Raji (cell line): ENCODE measurements around the gene EXD3.

Experiments
- POLR2A ChIP-seq: IDR thresholded peaks from 2 replicates; pipeline ENCODE4 v1.6.1; 2011; ENCODE audit warnings: low read depth, low read length, control low read depth; ENCODE audit not compliant: insufficient read depth

EXD3 gene

DNA sequence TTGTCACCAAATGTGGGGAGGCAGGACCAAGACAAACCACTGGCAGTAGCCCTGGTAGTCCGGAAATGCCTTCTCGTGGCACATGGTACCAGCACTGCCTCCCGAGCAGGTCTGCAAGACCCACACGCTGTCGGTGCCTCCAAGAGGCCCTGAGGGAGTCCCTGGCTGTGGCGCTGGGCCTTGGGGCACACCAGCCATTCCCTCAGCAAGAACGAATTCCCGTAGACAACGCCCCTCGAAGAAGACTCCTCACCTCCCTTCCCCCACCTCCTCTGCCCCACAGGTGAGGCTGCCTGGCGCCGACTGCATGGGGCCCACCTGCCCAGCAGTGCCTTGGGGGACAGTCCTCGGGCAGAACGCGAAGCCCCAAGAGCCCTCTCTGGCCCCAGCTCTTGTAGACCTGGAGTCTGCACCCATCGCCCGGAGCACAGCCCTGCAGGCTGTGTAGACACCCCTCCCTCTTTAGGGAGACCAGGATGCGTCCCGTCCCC, 56.0 kb downstream of the EXD3 start:
- TF ChIP-seq POLR2A = no peak

DNA sequence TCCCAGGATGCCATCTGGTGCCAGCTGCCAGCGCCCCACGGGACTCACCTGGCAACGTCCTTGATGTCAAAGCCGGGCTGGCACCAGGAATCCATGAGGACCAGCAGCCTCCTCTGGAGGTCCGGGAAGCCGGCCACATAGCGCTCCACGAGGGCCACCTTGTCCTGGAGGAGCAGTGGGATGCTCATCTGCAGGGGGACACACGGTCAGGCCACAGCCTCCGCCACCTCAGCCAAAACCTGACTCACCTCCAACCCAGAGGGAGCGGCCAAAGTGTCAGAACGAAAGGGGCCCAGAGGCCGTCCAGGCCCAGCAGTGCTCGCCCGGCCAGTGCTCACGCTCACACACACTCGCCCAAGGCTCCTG, 56.5 kb downstream of the EXD3 start:
- TF ChIP-seq POLR2A = no peak

DNA sequence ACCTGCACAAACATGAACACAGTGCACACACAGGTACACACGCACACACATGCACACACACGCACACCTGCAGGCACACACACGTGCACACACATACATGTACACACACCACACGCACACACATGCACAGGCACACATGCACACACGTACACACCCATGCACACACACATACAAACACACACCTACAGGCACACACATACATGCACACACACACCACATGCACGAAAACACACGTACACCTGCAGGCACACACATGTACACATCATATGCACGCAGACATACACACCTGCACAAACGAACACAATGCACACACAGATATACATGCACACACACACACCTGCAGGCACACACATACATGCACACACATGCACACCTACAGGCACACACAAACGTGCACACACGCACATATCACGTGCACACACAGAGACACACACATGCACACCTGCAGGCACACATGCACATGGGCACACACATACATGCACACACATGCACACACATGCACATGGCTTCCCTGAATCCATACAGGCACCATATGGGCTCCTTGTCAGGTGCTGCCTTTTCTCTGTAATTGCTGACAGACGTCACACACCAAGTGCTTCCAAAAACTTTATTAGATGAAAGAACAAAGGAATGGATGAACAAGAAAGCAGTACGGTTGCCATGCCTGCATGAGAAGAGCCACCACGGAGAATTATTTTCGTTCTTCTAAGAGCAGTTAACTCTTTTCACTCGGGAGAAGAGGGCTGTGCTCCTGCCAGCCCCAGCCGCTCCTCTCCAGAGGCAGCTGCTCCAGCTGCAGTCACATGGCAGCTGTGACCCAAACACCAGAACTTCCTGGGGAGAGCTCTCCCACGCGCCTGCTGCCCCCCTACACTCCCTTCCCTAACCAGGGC, 57.2 kb downstream of the EXD3 start:
- no peak for TF ChIP-seq POLR2A

DNA sequence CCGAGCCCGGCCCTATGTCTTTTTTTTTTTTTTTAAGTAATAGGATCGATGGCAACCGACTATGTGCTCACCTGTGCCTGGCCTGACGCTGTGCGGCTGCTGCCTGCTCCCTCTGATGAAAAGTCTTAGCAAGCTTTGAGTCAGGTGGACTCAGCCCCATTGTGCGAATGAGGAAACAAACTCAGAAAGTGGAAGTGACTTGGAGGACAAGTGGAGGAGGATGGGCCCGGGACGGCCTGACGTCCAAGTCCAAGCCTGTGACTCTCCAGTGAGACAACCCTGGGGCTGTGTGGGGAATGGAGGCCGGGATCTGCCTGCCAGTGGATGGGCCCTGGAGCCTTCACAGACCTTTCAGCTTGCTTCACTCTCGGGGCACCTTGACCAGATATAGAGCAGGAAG, 57.9 kb downstream of the EXD3 start:
- no peak for TF ChIP-seq POLR2A

DNA sequence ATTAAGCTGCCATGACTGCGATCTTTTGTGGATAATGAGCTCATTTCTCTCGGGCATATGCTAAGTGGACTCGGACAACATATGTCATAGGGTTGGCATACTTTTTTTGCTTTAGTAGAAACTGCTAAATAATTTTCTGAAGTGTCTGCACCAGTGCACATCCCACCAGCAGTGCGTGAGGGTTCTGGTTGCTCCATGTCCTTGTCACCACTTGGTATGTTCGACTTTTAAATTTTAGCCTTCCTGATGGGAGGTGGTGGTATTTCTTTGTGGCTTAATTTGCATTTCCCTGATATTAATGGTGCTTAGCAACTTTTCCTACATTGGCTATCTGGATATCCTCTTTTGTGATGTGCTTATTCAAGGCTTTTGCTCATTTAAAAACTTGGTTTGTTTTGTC, 63.1 kb downstream of the EXD3 start:
- TF ChIP-seq POLR2A = no peak

DNA sequence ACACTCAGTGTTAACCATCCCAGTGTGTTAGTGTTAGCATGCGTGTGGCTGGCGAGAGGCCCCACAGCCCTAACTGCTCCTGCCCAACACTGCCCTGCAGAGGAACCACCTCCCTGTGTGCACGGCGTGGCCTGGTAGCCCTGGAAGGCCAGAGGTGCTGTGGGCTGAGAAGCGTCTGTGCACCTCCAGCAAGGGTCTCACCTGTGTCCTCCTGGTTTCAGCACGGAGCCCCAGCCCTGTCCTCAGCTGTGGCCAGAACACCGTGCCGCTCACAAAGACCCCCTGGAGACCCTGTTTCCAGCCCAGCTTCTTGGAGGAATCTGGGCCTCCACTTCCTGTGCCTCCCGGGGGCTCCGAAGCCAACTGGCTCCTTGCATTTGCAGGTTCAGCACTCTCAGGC, 64.8 kb downstream of the EXD3 start:
- no peak for TF ChIP-seq POLR2A

DNA sequence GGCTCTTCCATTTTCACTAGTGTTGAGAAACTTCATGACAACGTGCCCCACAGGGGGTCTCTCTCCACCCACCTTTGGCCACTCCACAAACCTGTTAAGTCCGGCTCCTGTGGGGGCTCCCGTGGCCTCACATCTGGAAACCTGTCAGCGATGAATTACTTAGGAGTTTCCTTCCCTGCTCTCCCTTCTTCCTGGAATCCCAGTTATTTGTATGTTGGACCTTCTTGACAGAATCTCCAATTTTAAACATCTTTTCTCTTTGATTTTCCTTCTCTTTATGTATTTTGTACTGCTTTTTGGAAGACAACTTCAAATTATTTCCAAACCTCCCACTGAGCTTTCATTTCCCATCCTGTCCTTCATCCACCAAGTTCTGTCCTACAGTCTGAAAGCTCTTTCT, 65.8 kb downstream of the EXD3 start:
- no peak for TF ChIP-seq POLR2A

DNA sequence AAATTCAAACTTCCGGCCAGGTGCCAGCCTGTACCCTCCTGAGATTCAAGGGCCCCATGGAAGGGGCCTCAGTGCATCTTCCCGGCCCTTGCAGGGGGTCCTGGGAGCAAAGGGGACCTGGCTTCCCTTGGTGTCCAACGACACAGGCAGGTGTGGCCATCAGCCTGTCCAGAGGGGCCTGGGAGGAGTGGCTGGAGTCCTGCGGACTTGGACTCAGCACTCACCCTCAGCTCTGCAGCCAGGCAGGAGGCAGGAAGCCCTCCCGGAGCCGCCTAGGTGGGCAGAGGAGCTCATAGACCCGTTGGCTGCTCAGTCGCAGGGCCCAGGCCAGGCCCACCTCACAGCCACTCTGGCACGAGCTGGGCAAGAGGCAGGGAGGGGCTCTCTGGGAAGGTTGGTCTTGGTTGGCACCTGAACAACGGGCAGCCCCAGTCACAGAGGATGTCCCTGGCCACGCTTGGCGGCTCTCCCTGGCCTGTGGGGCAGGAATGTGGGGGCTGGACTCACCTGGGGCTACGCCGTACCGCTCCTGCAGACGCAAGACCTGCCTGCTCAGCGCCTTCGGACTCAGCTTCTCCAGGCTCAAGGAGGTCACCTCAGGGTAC, 67.1 kb downstream of the EXD3 start:
- no peak for TF ChIP-seq POLR2A

DNA sequence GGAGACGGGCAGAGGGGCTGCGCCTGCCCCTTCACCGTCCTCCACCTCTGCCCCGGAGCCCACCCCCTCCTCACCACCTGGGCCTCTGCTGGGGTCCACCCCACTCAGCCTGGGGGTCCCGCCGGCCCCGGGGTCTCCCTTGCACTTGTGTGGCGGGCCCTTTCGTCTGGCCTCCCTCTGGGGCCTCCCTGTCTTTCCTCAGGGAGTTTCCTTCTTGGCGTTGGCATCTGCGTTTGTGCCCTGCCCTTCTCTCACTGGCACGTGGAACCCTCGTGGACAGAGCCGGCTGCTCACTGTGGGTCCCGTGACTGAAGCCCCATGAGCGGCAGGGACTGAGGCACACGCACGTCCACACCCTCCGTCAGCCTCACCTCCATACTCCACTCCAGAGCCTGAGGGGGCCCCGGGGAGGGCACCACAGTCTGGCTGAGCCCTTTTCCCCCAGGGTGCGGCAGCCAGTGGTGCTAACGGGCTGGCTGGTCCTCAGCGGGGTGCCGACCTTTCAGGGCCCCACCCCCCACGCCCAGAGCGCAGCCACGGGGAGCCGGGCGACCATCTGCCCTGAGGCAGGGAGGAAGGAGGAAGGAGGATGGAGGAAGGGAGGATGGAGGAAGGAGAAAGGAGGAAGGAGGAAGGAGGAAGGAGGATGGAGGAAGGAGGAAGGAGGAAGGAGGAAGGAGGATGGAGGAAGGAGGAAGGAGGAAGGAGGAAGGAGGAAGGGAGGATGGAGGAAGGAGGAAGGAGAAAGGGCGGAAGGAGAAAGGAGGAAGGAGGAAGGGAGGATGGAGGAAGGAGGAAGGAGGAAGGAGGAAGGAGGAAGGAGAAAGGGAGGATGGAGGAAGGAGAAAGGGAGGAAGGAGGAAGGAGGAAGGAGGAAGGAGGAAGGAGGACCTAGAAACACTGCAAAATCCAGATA, 67.9 kb downstream of the EXD3 start:
- TF ChIP-seq POLR2A = no peak

DNA sequence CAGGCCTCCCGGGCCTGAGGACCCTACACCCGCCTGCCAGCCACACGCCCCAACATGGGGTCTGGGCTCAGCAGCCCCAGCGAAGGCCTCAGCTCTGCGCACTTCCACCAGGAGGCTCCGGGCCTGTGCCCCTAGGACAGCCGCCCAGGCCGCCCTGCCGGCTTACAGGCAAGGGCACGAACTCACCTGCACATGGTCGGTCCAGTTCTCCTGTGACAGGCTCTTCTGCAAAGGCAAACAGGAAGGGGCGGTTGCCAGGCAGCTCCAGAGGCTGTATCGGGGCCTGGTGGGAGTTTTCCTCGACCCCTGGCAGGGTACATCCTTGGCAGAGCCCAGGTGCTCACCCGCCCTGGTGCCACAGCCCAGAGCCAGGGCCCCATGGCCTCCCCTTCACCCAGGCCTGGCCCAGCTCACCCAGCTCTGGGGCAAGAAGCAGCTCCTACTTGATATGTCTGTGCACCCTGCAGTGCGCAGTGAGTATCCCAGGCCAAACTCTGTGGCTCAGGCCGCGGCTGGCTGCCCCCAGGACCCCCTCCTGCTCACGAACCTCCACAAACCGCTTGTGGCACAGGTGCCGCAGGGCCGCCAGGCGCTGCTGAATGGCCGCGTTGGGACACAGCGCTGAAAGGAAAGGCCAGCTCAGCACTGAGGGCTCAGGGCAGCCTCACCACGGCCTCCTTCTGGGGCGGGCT, 68.7 kb downstream of the EXD3 start:
- TF ChIP-seq POLR2A = no peak

DNA sequence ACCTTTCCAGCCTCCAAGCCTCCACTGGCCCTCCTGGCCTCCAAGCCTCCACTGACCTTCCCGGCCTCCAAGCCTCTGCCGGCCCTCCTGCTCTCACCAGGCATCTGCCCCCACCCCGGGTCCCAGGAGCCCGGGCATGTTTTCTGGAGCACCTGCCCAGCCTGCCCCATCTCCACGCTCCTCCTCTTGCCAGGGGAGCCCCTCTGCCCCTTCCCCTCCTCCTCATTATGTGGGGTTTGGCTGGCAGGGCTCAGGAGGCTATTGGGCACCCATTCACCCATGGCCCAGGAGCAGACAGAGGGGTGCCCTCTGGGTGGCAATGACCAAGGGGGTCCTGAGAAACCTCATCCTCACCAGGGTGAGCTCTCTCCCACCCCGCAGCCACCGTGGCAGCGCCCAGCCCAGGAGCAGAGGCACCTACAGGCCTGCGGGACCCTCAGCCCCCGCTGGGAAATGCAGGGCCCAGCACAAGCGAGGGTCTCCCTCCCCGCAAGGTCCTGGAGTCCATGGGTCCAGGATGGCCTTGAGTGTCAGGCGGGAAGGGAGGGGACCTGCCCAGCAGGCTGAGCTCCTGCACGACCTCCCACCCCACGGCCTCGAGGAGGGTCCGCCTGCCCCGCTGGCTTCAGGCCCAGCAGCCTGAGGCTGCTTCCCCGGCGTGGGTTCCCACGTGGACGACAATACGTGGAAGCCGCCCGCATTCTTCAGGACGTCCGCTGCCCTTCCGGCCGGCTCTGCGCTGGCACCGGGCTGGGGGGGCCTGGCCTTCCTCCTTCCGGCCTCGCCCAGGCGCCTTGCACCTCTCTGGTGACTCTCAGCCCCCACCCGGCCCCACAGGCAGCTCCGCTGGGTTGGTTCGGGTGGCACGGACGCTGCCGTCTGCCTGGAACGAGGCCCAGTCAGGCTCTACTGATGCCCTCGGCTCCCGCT, 69.5 kb downstream of the EXD3 start:
- TF ChIP-seq POLR2A = no peak

DNA sequence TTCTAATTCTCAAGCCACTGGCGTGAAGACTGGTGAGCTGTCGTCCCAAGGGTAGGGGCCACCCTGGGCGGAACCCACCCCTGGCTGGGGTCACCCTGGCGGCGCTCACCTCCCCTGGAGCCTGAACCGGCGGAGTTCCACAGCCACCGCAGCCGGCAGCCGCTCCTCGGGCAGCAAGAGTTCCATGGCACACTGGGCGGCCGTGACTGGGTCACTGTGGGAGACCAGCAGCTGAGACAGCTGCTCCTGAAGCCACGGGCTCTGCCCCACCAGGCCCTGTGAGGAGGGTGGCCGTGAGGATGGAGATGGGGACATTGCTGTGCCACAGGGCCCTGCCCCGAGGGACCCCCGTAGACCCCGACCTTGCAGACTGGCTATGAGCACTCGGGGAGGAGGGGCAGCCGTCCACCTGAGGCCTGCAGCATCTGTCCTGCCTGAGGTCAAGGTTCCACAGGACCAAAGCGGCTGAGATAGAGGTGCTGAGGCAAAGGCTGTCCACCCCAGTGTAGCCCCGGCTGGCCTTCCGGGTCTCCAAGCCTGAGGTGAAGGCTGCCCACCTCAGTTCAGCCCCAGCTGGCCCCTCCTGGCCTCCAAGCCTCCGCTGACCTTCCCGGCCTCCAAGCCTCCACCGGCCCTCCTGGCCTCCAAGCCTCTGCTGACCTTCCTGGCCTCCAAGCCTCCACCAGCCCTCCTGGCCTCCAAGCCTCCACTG, 70.3 kb downstream of the EXD3 start:
- TF ChIP-seq POLR2A = no peak

DNA sequence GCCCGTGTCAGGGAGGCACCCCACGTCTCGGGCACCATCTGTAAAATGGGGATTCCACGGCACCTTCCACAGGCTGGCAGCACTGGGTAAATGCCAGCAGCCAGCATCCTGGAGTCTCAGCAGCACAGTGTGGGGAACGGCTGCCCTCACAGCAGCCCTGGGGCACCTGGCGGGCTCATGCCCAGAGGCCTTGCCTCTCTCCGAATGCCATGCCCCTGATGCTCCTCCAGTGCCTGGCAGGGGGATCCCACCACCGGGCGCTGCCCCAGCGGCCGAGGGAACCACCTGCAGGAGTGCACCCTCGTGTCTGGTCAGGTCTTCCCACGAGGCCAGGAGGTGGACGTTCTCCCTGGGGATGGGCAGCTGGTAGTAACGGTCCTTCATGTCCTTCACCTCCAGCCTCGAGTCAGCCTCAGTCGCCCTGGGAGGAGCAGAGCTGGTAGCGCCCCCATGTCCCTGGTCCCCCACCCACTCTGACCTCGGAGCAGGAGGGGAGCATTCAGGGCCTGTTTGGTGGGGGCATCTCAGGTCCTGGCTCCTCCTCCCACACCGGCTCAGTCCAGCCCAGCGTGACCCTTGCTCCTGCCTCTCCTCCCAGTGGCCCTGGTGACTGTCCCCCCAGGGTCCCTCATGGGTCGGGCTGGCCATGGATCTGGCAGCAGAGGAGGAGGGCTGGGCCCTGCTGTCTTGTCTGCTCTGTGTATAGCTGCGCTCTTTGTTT, 71.0 kb downstream of the EXD3 start:
- TF ChIP-seq POLR2A = no peak
